ENCODE data around the gene PAX9. TPM values are rescaled to one million over a fixed set of nuclear protein-coding genes. Genes with fewer than 3 reads are reported as not detected.

Gene PAX9
- total RNA-seq, 4 donors from 2014 or later = 0.34 TPM; not detected in 3

- no peak for TF ChIP-seq CTCF (IDR thresholded peaks at IDR 0.05; ENCODE audit: low read depth)
Measured at GRCh38 chr14:36655963-36656686, 5.5 kb upstream of the PAX9 start.

- TF ChIP-seq CTCF (IDR thresholded peaks at IDR 0.05; ENCODE audit: low read depth) = no peak
Measured at GRCh38 chr14:36656687-36657398, 4.8 kb upstream of the PAX9 start.

GRCh38 chr14:36657399-36658122 is 4.1 kb upstream of the PAX9 start:
- no peak for TF ChIP-seq CTCF (IDR thresholded peaks at IDR 0.05; ENCODE audit: low read depth)

GRCh38 chr14:36658123-36659009 is 3.3 kb upstream of the PAX9 start:
- TF ChIP-seq CTCF (IDR thresholded peaks at IDR 0.05; ENCODE audit: low read depth) = no peak

GRCh38 chr14:36659010-36659821 is 2.4 kb upstream of the PAX9 start:
- no peak for TF ChIP-seq CTCF (IDR thresholded peaks at IDR 0.05; ENCODE audit: low read depth)
